Esophagus muscularis mucosa (tissue), 4 donors: ENCODE measurements around the gene UCN2. TPM values are rescaled to one million over a fixed set of nuclear protein-coding genes. Genes with fewer than 3 reads are reported as not detected.
A peak's percentile ranks its signal among the peaks of the same experiment; 100 is the strongest.

Experiments used
- DNase-seq: peaks from one replicate; pipeline ENCODE4 v3.0.0-alpha.2; 2017; ENCODE audit errors: extremely low spot score
- H3K27ac ChIP-seq, 4 donors: fragments of 200-600 bp; sonication (generic); replicated peaks in 1 of 4; 1 replicate in 3 of 4; 2 replicates in 1 of 4; pipeline ENCODE4 v1.5.1; 2016 to 2019; ENCODE audit warnings: mild to moderate bottlenecking in 1 of 4
- H3K27me3 ChIP-seq, 4 donors: fragments of 200-600 bp; sonication (generic); one replicate each; pipeline versions ENCODE4 v1.5.1 to v1.6.0; 2016 to 2019
- H3K36me3 ChIP-seq, 4 donors: fragments of 200-600 bp; sonication (generic); one replicate each; pipeline ENCODE4 v1.5.1; 2016 to 2019
- H3K4me1 ChIP-seq, 4 donors: fragments of 200-600 bp; sonication (generic); one replicate each; pipeline ENCODE4 v1.5.1; 2016 to 2019
- H3K4me3 ChIP-seq, 4 donors: fragments of 200-600 bp; sonication (generic); 1 replicate in 2 of 4; 2 replicates in 2 of 4; pipeline ENCODE4 v1.5.1; 2016 to 2019; ENCODE audit warnings: mild to moderate bottlenecking in 4 of 4, moderate library complexity in 1 of 4
- H3K9me3 ChIP-seq, 4 donors: fragments of 200-600 bp; sonication (generic); 1 replicate in 3 of 4; 2 replicates in 1 of 4; pipeline ENCODE4 v1.5.1; 2016 to 2019
- CTCF ChIP-seq, 3 experiments: fragments of 200-600 bp in 2 of 3; fragments of 450-650 bp in 1 of 3; sonication (generic) in 2 of 3; IDR thresholded peaks; one replicate each; pipeline ENCODE4 v1.5.1; 2017 to 2019; ENCODE audit warnings: antibody characterized with exemption in 3 of 3, mild to moderate bottlenecking in 2 of 3, moderate library complexity in 1 of 3
- EP300 ChIP-seq: sonication (generic); formaldehyde crosslinking; IDR thresholded peaks from one replicate; pipeline ENCODE4 v1.6.1; 2017; ENCODE audit warnings: antibody characterized with exemption
- POLR2A ChIP-seq: fragments of 450-650 bp; IDR thresholded peaks from one replicate; pipeline ENCODE4 v1.6.1; 2017; ENCODE audit warnings: antibody characterized with exemption, moderate library complexity, mild to moderate bottlenecking, low read depth
- POLR2AphosphoS5 ChIP-seq, 2 donors: sonication (generic); formaldehyde crosslinking; IDR thresholded peaks; one replicate each; pipeline ENCODE4 v1.6.1; 2017; ENCODE audit warnings: antibody characterized with exemption in 2 of 2
- WGBS: methylation state at CpG from one replicate; pipeline ENCODE4 v1.1.5; 2018; 5-methylcytosine and 5-hydroxymethylcytosine counted together
- intact Hi-C: fragments of 100-400 bp; cut with DNase I; formaldehyde crosslinking; loops from one replicate; pipeline ENCODE4 v1.15.1; 2023
- total RNA-seq, 4 donors: library from RNA; depleted of rRNA; stranded (reverse); fragments of >200 nt; gene quantifications; one replicate each; pipeline versions ENCODE4 v1.1.0 to v1.2.1, GENCODE V29; 2016

Gene UCN2
- total RNA-seq, 4 donors from 2014 or later = not detected

- Histone ChIP-seq H3K4me1 (peaks cover 0 to 6% (median 2%) of the 10 kb centered on the region in 4 donors), H3K36me3 (peaks cover 0 to 18% (median 0%) of the 10 kb centered on the region in 4 donors), H3K9me3 (no peaks in the 10 kb centered on the region), H3K27me3 (no peaks in the 10 kb centered on the region), H3K4me3 (no peak overlapping the region), H3K27ac (peak overlapping the region in 1 of 4 donors; percentile 23)
- WGBS = 64% methylated on average over 3 of the region's 10 CpGs
- DNase-seq = peak; percentile 95
- TF ChIP-seq POLR2AphosphoS5 (IDR thresholded peaks at IDR 0.05) = peak; percentile 51 to 80
- peak; percentile 96 to 99 (median 97) for TF ChIP-seq CTCF (IDR thresholded peaks at IDR 0.05)
- no peak for TF ChIP-seq POLR2A
- intact Hi-C loops = loop anchor here (1.0 kb wide), 1 partner anchor 84 kb away; no protein-coding TSS in a partner anchor
Measured at GRCh38 chr3:48548729-48549705, 14.6 kb downstream of the UCN2 start.

- Histone ChIP-seq H3K36me3 (peaks cover 0 to 20% (median 0%) of the 10 kb centered on the region in 4 donors), H3K4me3 (no peak overlapping the region), H3K27ac (no peak overlapping the region), H3K4me1 (peaks cover 0 to 8% (median 3%) of the 10 kb centered on the region in 4 donors), H3K27me3 (no peaks in the 10 kb centered on the region), H3K9me3 (no peaks in the 10 kb centered on the region)
- intact Hi-C loops = loop anchor here (1.0 kb wide), 1 partner anchor 83 kb away; no protein-coding TSS in a partner anchor
- TF ChIP-seq POLR2AphosphoS5 (IDR thresholded peaks at IDR 0.05) (no peak), POLR2A (no peak), CTCF (IDR thresholded peaks at IDR 0.05) (no peak), EP300 (no peak)
- no peak for DNase-seq
- 83% methylated on average over 5 of the region's 5 CpGs for WGBS
Measured at GRCh38 chr3:48548126-48548525, 15.5 kb downstream of the UCN2 start.

GRCh38 chr3:48546203-48546829 is 17.3 kb downstream of the UCN2 start:
- no peaks in the 10 kb centered on the region for H3K9me3 ChIP-seq
- intact Hi-C loops = no loop called here
- peaks cover 0 to 11% (median 3%) of the 10 kb centered on the region in 4 donors for H3K4me1 ChIP-seq
- TF ChIP-seq POLR2AphosphoS5 (IDR thresholded peaks at IDR 0.05) (no peak), EP300 (no peak), POLR2A (no peak)
- H3K27me3 ChIP-seq = no peaks in the 10 kb centered on the region
- 78% methylated on average over 4 of the region's 4 CpGs for WGBS
- no peak overlapping the region for H3K27ac ChIP-seq
- no peak overlapping the region for H3K4me3 ChIP-seq
- no peak for DNase-seq
- H3K36me3 ChIP-seq = peaks cover 0 to 22% (median 0%) of the 10 kb centered on the region in 4 donors

- no peak for DNase-seq
- no peaks in the 10 kb centered on the region for H3K9me3 ChIP-seq
- H3K27me3 ChIP-seq = no peaks in the 10 kb centered on the region
- WGBS = 87% methylated on average over 5 of the region's 5 CpGs
- TF ChIP-seq CTCF (IDR thresholded peaks at IDR 0.05) (no peak), POLR2A (no peak), EP300 (no peak), POLR2AphosphoS5 (IDR thresholded peaks at IDR 0.05) (no peak)
- H3K4me1 ChIP-seq = peaks cover 0 to 11% (median 3%) of the 10 kb centered on the region in 4 donors
- H3K27ac ChIP-seq = no peak overlapping the region
- H3K4me3 ChIP-seq = no peak overlapping the region
- intact Hi-C loops = no loop called here
- H3K36me3 ChIP-seq = peaks cover 0 to 33% (median 4%) of the 10 kb centered on the region in 4 donors
Measured at GRCh38 chr3:48544141-48544540, 19.4 kb downstream of the UCN2 start.
